HUES6 (cell line): ENCODE data around the gene RAMP3.
"Not testable (repeated sequence)": the region's sequence is repeated elsewhere in the genome, so short reads cannot be mapped to it uniquely, and the experiment has no call there.

Source experiments
- H3K27ac ChIP-seq: 2 replicates; pipeline ENCODE4 v1.7.0; 2013; ENCODE audit warnings: low read depth, mild to moderate bottlenecking, low read length, inconsistent platforms
- H3K27me3 ChIP-seq: 2 replicates; pipeline ENCODE4 v1.6.1; 2013; ENCODE audit warnings: low read length; ENCODE audit not compliant: control insufficient read depth, insufficient read depth
- H3K36me3 ChIP-seq: 2 replicates; pipeline ENCODE4 v1.6.1; 2013; ENCODE audit warnings: low read length; ENCODE audit not compliant: control insufficient read depth, insufficient read depth
- H3K4me1 ChIP-seq: 2 replicates; pipeline ENCODE4 v1.6.1; 2013; ENCODE audit warnings: low read length; ENCODE audit not compliant: control insufficient read depth, insufficient read depth
- H3K4me3 ChIP-seq: 2 replicates; pipeline ENCODE4 v1.5.1; 2013; ENCODE audit warnings: low read depth, low read length
- H3K9ac ChIP-seq: one replicate; pipeline ENCODE4 v1.6.1; 2013; ENCODE audit warnings: mild to moderate bottlenecking, low read length
- H3K9me3 ChIP-seq: 2 replicates; pipeline ENCODE4 v1.6.1; 2013; ENCODE audit warnings: low read depth, low read length; ENCODE audit not compliant: control insufficient read depth, insufficient read depth

RAMP3 gene

DNA sequence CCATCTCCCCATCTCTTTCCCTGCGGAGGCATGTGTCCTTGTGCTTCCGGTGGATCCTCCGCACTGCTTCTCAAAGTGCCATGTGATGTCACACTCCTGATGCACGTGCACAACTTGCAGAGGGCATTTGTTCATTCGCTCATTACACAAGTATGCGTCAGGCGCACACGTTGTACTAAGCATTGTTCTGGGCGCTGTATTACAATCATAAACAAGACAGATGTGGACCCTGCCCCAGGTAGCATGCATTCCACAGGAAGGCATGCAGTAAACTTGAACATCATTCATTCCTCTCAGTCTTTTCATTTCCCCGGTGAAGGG, 9.0 kb upstream of the RAMP3 start:
- Histone ChIP-seq H3K4me3 (no peak overlapping the region), H3K36me3 (no peaks in the 10 kb centered on the region), H3K9ac (no peak overlapping the region), H3K27me3 (no peaks in the 10 kb centered on the region), H3K9me3 (no peaks in the 10 kb centered on the region), H3K4me1 (no peaks in the 10 kb centered on the region), H3K27ac (no peak overlapping the region)

GRCh38 chr7:45149606-45150005, 8.0 kb upstream of the RAMP3 start:
- no peaks in the 10 kb centered on the region for H3K36me3 ChIP-seq
- no peaks in the 10 kb centered on the region for H3K4me1 ChIP-seq
- H3K9ac ChIP-seq, result no peak overlapping the region
- no peaks in the 10 kb centered on the region for H3K27me3 ChIP-seq
- no peak overlapping the region for H3K27ac ChIP-seq
- H3K9me3 ChIP-seq, result no peaks in the 10 kb centered on the region
- H3K4me3 ChIP-seq, result no peak overlapping the region

DNA sequence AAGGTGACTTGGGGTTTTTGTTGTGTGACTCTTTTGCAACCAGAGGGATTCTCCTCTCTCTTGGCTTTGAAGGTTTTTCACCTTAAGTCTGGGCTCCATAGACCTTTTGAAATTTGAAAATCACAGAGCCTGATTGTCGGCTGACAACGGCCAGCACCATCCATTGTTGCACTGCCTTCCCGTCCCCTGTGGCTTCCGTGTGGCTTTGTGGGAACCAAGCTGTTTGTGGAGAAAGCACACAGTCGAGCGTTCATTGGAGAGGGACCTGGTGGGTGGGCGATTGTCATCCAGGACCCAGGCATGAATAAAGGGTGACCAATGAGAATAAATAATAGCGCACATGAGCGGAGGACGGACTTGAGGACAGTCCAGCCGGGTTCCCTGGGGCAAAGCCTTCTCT, 7.4 kb upstream of the RAMP3 start:
- no peak overlapping the region for H3K27ac ChIP-seq
- no peaks in the 10 kb centered on the region for H3K4me1 ChIP-seq
- H3K9me3 ChIP-seq, result no peaks in the 10 kb centered on the region
- H3K4me3 ChIP-seq, result no peak overlapping the region
- H3K9ac ChIP-seq, result no peak overlapping the region
- no peaks in the 10 kb centered on the region for H3K27me3 ChIP-seq
- H3K36me3 ChIP-seq, result no peaks in the 10 kb centered on the region

GRCh38 chr7:45151131-45151684, 6.4 kb upstream of the RAMP3 start:
- no peaks in the 10 kb centered on the region for H3K9me3 ChIP-seq
- no peak overlapping the region for H3K27ac ChIP-seq

GRCh38 chr7:45151967-45152366, 5.6 kb upstream of the RAMP3 start:
- Histone ChIP-seq H3K9ac (no peak overlapping the region), H3K36me3 (no peaks in the 10 kb centered on the region), H3K4me3 (no peak overlapping the region), H3K27me3 (peaks cover 15% of the 10 kb centered on the region), H3K4me1 (no peaks in the 10 kb centered on the region), H3K9me3 (no peaks in the 10 kb centered on the region), H3K27ac (no peak overlapping the region)

More at GRCh38 chr7:45151131-45151684, 6.4 kb upstream of the RAMP3 start:
- H3K36me3 ChIP-seq, result no peaks in the 10 kb centered on the region
- no peaks in the 10 kb centered on the region for H3K4me1 ChIP-seq
- no peak overlapping the region for H3K9ac ChIP-seq
- no peak overlapping the region for H3K4me3 ChIP-seq
- peaks cover 7% of the 10 kb centered on the region for H3K27me3 ChIP-seq

DNA sequence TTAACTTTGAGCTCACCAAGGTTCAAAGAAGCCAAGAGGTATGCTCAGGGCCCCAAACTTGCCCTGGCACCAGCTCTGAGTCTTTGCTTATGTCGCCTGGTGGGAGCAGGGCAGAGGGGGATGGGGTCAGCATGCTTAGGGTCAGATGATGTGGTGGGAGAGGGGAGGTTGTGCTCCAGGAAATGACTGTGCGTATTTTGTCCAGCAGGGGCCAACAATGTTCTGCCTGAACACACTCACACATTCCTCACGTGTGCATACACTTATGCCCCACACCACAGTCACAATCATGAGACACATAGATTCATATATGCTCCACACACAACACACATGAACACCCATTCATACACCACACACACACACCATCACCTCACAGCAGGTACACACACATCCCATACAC, 4.4 kb upstream of the RAMP3 start:
- Histone ChIP-seq H3K27me3 (peaks cover 27% of the 10 kb centered on the region), H3K27ac (no peak overlapping the region), H3K9ac (no peak overlapping the region), H3K36me3 (no peaks in the 10 kb centered on the region), H3K4me1 (no peaks in the 10 kb centered on the region), H3K4me3 (no peak overlapping the region), H3K9me3 (no peaks in the 10 kb centered on the region)

DNA sequence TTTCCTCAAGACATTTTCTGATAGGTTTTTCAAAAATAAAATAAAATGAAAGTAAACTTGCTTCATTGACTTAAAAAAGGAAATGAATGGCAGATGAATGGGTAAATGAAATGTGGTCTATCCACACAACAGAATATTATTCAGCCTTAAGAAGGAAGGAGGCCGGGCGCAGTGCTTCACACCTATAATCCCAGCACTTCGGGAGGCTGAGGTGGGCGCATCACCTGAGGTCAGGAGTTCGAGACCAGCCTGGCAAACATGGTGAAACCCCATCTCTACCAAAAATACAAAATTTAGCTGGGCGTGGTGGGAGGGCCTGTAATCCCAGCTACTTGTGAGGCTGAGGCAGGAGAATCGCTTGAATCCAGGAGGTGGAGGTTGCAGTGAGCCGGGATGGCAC, 3.7 kb upstream of the RAMP3 start:
- not testable (repeated sequence) for H3K36me3 ChIP-seq, H3K27ac ChIP-seq, H3K4me1 ChIP-seq, H3K9me3 ChIP-seq, H3K4me3 ChIP-seq, H3K9ac ChIP-seq
- H3K27me3 ChIP-seq, result peaks cover 33% of the 10 kb centered on the region

GRCh38 chr7:45155357-45155900, 2.2 kb upstream of the RAMP3 start:
- H3K9me3 ChIP-seq, result no peaks in the 10 kb centered on the region
- no peak overlapping the region for H3K9ac ChIP-seq
- peaks cover 44% of the 10 kb centered on the region for H3K27me3 ChIP-seq
- H3K27ac ChIP-seq, result no peak overlapping the region
- no peak overlapping the region for H3K4me3 ChIP-seq
- H3K36me3 ChIP-seq, result no peaks in the 10 kb centered on the region
- no peaks in the 10 kb centered on the region for H3K4me1 ChIP-seq

GRCh38 chr7:45155941-45156340, 1.6 kb upstream of the RAMP3 start:
- H3K27ac ChIP-seq, result no peak overlapping the region
- H3K4me3 ChIP-seq, result no peak overlapping the region
- H3K27me3 ChIP-seq, result peaks cover 49% of the 10 kb centered on the region
- no peak overlapping the region for H3K9ac ChIP-seq
- no peaks in the 10 kb centered on the region for H3K9me3 ChIP-seq
- H3K36me3 ChIP-seq, result no peaks in the 10 kb centered on the region
- H3K4me1 ChIP-seq, result no peaks in the 10 kb centered on the region

DNA sequence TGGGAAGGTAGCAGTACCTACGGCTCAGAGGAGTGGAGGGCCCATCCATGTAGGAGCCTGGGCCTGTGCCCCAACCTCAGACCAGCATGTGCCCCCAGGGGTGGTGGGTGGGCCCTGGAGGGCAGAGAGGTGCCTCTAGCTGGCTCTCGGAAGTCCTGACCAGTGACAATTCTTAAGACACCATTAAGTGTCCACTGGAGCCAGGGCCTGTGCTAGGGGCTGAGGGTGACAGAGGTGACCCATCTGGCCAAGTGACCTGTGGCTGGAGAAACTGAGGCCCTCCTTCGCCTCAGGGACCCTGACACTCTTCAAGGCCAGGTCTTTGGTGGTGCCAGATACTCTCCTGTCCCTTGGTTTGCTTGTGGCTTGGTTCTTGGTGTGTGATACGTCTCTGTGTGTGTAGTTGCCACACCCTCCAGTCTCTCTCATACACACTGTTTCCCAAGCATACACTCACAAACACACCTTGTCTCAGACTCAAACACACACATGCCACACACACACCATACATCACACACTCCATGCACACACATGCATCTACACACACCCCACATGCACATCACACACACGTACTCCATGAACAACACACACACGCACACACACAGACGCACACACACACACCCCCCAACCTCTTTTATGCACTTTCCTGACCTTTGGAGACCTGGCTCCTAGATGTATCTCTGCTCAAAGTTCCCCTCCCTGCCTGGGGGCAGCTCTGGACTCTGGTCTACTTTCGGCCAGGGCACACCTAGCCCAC, 897 bp upstream of the RAMP3 start:
- Histone ChIP-seq H3K4me3 (peak overlapping the region; percentile 63), H3K9ac (no peak overlapping the region), H3K27ac (no peak overlapping the region), H3K27me3 (peaks cover 52% of the 10 kb centered on the region), H3K4me1 (no peaks in the 10 kb centered on the region), H3K9me3 (no peaks in the 10 kb centered on the region), H3K36me3 (no peaks in the 10 kb centered on the region)

GRCh38 chr7:45157286-45157652, 322 bp upstream of the RAMP3 start:
- no peak overlapping the region for H3K9ac ChIP-seq
- H3K9me3 ChIP-seq, result no peaks in the 10 kb centered on the region
- no peaks in the 10 kb centered on the region for H3K4me1 ChIP-seq
- peaks cover 52% of the 10 kb centered on the region for H3K27me3 ChIP-seq
- no peak overlapping the region for H3K27ac ChIP-seq
- H3K36me3 ChIP-seq, result no peaks in the 10 kb centered on the region
- peak overlapping the region; percentile 63 for H3K4me3 ChIP-seq
